KMS-11 (cell line): ENCODE data around the gene CMIP.

Experiments used
- H2AFZ ChIP-seq: fragments of 200-600 bp; sonication (generic); 2 replicates; pipeline ENCODE4 v1.6.1; 2016; ENCODE audit warnings: antibody characterized with exemption, mixed run types, low read depth
- H3K27ac ChIP-seq: fragments of 200-600 bp; sonication (generic); 2 replicates; pipeline ENCODE4 v1.6.1; 2016; ENCODE audit warnings: mild to moderate bottlenecking, mixed run types
- H3K27me3 ChIP-seq: fragments of 200-600 bp; sonication (generic); 2 replicates; pipeline ENCODE4 v1.6.1; 2017; ENCODE audit warnings: mild to moderate bottlenecking, low read depth, mixed run types, moderate library complexity; ENCODE audit not compliant: insufficient read depth
- H3K36me3 ChIP-seq: fragments of 200-600 bp; sonication (generic); 2 replicates; pipeline ENCODE4 v1.6.1; 2017; ENCODE audit warnings: mild to moderate bottlenecking, mixed run types; ENCODE audit not compliant: insufficient read depth
- H3K4me1 ChIP-seq: fragments of 200-600 bp; sonication (generic); 2 replicates; pipeline ENCODE4 v1.6.1; 2016; ENCODE audit warnings: mild to moderate bottlenecking, low read depth, mixed run types; ENCODE audit not compliant: poor library complexity, severe bottlenecking
- H3K4me2 ChIP-seq: fragments of 200-600 bp; sonication (generic); 2 replicates; pipeline ENCODE4 v1.7.0; 2016; ENCODE audit warnings: mild to moderate bottlenecking, mixed run types
- H3K4me3 ChIP-seq: fragments of 200-600 bp; sonication (generic); IDR thresholded peaks from 2 replicates; pipeline ENCODE4 v1.6.1; 2017; ENCODE audit warnings: low read depth, low read length, mixed read lengths; ENCODE audit not compliant: insufficient read depth
- H3K79me2 ChIP-seq: fragments of 200-600 bp; sonication (generic); 2 replicates; pipeline ENCODE4 v1.6.1; 2016; ENCODE audit warnings: low read depth, mixed run types; ENCODE audit not compliant: insufficient read depth
- H3K9ac ChIP-seq: fragments of 200-600 bp; sonication (generic); 2 replicates; pipeline ENCODE4 v1.6.1; 2016; ENCODE audit warnings: mild to moderate bottlenecking, mixed run types
- H4K20me1 ChIP-seq: fragments of 200-600 bp; sonication (generic); 2 replicates; pipeline ENCODE4 v1.6.1; 2016; ENCODE audit warnings: mild to moderate bottlenecking, mixed run types; ENCODE audit not compliant: insufficient read depth
- TF ChIP-seq, protein P1 (sequence below): fragments of 200-600 bp; sonication (generic); conservative IDR thresholded peaks from 2 replicates; pipeline ENCODE4 v1.6.1; 2017; ENCODE audit warnings: low read depth, mild to moderate bottlenecking, antibody characterized with exemption, low read length, moderate library complexity, mixed read lengths

Gene CMIP

DNA sequence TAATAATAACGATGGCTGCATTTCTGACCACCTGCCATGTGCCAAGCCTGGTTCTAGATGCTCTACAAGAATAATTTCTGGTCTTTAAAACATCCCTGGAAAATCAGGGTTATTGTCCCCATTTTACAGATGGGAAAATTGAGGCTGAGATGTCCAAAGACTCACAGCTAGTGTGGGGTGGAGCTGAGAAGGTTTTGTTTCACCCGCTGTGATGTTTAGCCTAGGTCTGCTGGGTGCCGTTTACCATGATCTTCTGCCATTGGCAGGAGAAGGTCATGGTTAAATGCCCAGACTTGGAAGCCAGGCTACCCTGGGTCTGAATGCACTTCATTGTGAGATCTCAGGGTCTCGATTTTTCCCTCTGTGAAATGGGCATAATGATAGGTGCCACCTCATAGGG is 175.4 kb downstream of the CMIP start:
- no peak overlapping the region for H3K4me2 ChIP-seq
- TF ChIP-seq, protein P1, sequence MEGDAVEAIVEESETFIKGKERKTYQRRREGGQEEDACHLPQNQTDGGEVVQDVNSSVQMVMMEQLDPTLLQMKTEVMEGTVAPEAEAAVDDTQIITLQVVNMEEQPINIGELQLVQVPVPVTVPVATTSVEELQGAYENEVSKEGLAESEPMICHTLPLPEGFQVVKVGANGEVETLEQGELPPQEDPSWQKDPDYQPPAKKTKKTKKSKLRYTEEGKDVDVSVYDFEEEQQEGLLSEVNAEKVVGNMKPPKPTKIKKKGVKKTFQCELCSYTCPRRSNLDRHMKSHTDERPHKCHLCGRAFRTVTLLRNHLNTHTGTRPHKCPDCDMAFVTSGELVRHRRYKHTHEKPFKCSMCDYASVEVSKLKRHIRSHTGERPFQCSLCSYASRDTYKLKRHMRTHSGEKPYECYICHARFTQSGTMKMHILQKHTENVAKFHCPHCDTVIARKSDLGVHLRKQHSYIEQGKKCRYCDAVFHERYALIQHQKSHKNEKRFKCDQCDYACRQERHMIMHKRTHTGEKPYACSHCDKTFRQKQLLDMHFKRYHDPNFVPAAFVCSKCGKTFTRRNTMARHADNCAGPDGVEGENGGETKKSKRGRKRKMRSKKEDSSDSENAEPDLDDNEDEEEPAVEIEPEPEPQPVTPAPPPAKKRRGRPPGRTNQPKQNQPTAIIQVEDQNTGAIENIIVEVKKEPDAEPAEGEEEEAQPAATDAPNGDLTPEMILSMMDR, result no peak
- H3K36me3 ChIP-seq, result peaks cover 5% of the 10 kb centered on the region; the same call in 1 of the 2 replicates
- peaks cover 1% of the 10 kb centered on the region; the same call in 1 of the 2 replicates for H3K79me2 ChIP-seq
- H2AFZ ChIP-seq, result no peak overlapping the region
- no peaks in the 10 kb centered on the region for H3K27me3 ChIP-seq
- H4K20me1 ChIP-seq, result 0 out of 2 replicates have a peak, but pooled peaks cover 3% of the 10 kb centered on the region
- H3K4me3 ChIP-seq, result no peak overlapping the region
- H3K27ac ChIP-seq, result no peak overlapping the region
- peaks cover 44% of the 10 kb centered on the region for H3K4me1 ChIP-seq
- no peak overlapping the region for H3K9ac ChIP-seq

- Histone ChIP-seq H3K79me2 (peaks cover 9% of the 10 kb centered on the region; the same call in 1 of the 2 replicates), H3K9ac (no peak overlapping the region), H3K4me2 (no peak overlapping the region), H3K27me3 (no peaks in the 10 kb centered on the region), H4K20me1 (0 out of 2 replicates have a peak, but pooled peaks cover 3% of the 10 kb centered on the region), H3K4me3 (no peak overlapping the region), H3K4me1 (peaks cover 40% of the 10 kb centered on the region), H2AFZ (no peak overlapping the region), H3K36me3 (peaks cover 5% of the 10 kb centered on the region; the same call in 1 of the 2 replicates), H3K27ac (no peak overlapping the region)
- TF ChIP-seq, protein P1, result no peak
These were observed 176.2 kb downstream of the CMIP start for GRCh38 chr16:81620796-81621195.

DNA sequence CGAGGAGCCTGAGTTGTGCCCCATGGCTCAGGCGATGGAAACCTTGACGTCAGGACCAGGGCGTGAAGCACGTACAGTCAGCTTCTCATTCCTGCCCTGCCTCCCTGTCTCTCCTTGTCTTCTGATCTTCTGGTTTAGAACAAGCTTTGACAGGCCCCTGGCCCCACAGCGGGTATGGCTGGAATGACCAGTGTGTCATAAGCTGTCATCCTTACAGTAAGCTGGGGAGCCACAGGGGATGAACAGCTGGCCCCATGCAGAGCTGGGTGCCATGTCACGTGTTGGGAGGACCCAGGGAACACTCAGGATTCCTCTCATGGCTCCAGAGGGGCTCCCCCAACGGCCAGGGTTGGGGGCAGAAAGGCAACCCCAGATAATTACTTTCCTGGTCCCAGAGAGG is 176.9 kb downstream of the CMIP start:
- H3K9ac ChIP-seq, result no peak overlapping the region
- no peak overlapping the region for H2AFZ ChIP-seq
- no peak overlapping the region for H3K4me2 ChIP-seq
- no peaks in the 10 kb centered on the region for H3K27me3 ChIP-seq
- H3K4me3 ChIP-seq, result no peak overlapping the region
- peaks cover 5% of the 10 kb centered on the region; the same call in 1 of the 2 replicates for H3K36me3 ChIP-seq
- H4K20me1 ChIP-seq, result 0 out of 2 replicates have a peak, but pooled peaks cover 3% of the 10 kb centered on the region
- peaks cover 33% of the 10 kb centered on the region for H3K4me1 ChIP-seq
- TF ChIP-seq, protein P1, result no peak
- peaks cover 11% of the 10 kb centered on the region; the same call in 1 of the 2 replicates for H3K79me2 ChIP-seq
- H3K27ac ChIP-seq, result no peak overlapping the region; the same call in 1 of the 2 replicates

- H3K9ac ChIP-seq, result no peak overlapping the region
- no peaks in the 10 kb centered on the region for H3K27me3 ChIP-seq
- H3K4me2 ChIP-seq, result peak overlapping the region; percentile 58
- TF ChIP-seq, protein P1, result peak; percentile 85
- no peak overlapping the region for H2AFZ ChIP-seq
- H4K20me1 ChIP-seq, result 0 out of 2 replicates have a peak, but pooled peaks cover 3% of the 10 kb centered on the region
- H3K27ac ChIP-seq, result no peak overlapping the region; the same call in 1 of the 2 replicates
- no peak overlapping the region for H3K4me3 ChIP-seq
- H3K79me2 ChIP-seq, result peaks cover 15% of the 10 kb centered on the region; the same call in 1 of the 2 replicates
- H3K4me1 ChIP-seq, result peaks cover 28% of the 10 kb centered on the region
- H3K36me3 ChIP-seq, result no peaks in the 10 kb centered on the region
These were observed 178.9 kb downstream of the CMIP start for GRCh38 chr16:81623365-81624102.
